HG03442 (cell line): Measurements from ENCODE around the gene TSLP.

ENCODE experiments used
- ATAC-seq: cut with Tn5 transposase; IDR thresholded peaks from one replicate; pipeline ENCODE4 v1.9.1; 2021; ENCODE audit warnings: mild to moderate bottlenecking, moderate library complexity; ENCODE audit not compliant: unreplicated experiment

Gene TSLP

DNA sequence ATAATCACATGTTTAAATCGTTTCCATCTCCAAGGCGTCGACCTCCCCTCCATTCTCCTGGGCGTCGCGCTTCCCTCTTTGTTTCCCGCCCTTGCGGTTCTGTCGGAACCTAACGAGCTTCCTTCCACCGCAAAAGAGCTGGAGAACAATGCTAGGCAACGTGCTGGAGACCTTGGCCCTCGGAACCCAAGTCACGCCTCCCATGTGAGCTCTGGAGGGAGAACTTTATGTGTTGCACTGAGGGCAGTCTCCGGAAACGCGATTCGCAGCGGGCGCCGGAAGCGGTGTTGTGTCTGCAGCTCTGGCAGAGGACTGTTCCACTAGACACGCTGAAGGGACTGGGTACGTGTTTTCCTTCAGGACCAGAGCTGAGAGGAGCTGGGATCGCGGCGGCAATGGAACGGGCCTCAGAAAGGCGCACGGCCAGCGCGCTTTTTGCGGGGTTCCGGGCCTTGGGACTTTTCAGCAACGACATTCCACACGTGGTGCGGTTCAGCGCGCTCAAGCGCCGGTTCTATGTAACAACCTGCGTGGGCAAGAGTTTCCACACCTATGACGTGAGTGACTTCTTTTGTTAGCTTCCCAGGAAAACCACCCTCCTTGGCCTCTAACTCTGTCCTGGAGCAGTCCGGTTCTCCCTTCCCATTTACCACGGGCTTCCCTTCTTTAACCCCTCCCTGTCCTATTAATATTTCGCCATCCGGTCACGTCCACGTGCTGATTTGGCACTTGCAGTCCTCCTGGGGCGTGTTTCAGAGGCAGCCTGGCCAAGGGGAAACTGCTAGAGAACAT lies 20.7 kb downstream of the TSLP start, which contains the start of gene WDR36:
Gene WDR36 (plus strand): TSS at position 287 of the 792 bp plus-strand sequence. CDS start 109 bp downstream, at position 396.
- ATAC-seq, result peak; percentile 91

DNA sequence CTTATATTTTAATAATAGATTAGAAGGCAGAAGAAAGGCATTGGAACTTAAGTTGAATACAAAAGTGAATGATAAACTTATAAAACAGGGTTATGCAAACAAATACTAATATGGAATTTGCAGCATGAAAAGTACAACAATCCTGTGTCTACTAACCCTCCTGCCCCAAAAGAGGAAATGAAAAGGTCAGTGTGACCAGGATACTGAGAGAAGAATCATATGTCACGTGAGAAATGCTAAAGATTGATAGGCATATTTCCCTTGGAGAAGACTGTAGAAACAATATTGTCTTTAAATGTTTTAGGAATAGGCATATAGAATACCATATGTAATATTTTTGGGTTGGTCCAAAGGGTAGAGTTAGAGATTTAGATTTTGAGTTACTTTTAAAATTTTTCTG lies 24.5 kb downstream of the TSLP start:
- ATAC-seq, result no peak

GRCh38 chr5:111099058-111099778 lies 27.7 kb downstream of the TSLP start:
- ATAC-seq, result no peak

GRCh38 chr5:111106320-111106948 lies 34.9 kb downstream of the TSLP start:
- no peak for ATAC-seq

GRCh38 chr5:111107371-111107770 lies 35.9 kb downstream of the TSLP start:
- no peak for ATAC-seq

DNA sequence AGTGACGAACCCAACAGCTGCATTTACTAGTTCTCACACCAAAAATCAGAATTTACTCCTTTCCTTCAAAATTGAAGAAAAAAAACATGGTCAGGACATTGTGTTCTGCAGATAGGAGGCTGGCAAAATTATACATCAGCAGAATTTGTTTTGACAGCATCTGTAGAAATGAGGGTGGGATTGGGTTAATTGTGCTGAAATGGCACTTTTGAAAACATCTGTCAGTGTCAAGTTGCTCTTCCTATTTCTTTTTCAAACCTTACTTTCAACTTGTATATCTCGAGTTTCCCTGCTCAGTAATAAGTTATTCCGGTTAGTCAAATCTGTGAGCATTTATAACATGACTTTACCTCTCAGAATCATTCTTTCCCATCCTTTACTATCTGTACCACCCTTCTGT lies 40.4 kb downstream of the TSLP start:
- no peak for ATAC-seq

DNA sequence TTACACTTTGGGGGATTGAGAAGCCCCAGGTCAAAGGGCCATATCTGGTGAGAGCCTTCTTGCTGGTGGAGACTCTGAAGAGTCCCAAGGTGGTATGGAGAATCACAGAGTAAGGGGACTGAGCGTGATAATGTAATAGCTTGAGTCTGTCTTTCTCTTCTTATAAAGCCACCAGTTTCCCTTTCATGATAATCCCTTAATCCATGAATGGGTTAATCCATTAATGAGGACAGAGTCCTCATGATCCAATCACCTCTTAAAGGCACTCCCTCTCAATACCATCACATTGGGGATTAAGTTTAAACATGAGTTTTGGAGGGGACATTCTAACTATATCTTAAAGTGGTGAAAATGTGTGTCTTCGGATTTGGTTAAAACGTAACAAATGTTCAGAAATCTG lies 42.2 kb downstream of the TSLP start:
- ATAC-seq, result no peak

- no peak for ATAC-seq
Observed at GRCh38 chr5:111115229-111115628, 43.7 kb downstream of the TSLP start.

DNA sequence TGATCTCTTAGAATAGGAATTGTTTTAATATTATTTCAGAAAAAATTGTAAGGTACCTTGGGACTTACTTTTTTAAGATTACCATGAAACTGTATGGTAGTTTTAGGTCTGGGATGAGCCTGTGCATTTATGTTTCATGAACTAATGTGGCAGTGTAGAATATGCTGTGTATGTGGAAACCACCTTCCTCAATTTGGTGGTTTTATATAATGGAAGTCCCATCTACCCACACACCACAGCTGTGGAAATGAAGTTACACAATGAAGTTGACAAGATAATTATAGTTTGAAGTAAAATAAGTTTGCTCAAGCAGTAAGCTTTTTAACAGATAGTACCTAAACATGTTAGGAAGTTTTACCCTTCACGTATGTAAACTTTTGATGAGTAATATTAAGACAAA lies 45.0 kb downstream of the TSLP start:
- ATAC-seq, result no peak

DNA sequence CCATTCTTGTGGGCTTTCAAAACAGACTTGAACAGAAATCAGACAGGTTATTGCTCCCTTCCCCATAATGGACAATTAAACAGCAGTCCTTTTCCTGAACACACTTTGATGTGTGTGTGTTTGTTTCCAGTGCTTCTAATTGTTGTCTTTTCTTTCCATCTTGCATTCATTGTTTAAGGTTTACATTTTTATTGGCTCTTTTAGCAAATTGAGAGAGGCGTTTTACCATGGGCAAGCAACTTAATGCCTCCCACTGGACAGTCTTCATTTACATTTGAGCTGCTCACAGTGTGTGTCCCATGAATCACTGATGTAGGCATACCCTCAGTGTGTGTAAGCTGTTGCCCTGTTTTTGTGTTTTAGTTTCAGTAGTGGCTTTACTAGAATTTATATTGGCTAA lies 45.6 kb downstream of the TSLP start:
- no peak for ATAC-seq

DNA sequence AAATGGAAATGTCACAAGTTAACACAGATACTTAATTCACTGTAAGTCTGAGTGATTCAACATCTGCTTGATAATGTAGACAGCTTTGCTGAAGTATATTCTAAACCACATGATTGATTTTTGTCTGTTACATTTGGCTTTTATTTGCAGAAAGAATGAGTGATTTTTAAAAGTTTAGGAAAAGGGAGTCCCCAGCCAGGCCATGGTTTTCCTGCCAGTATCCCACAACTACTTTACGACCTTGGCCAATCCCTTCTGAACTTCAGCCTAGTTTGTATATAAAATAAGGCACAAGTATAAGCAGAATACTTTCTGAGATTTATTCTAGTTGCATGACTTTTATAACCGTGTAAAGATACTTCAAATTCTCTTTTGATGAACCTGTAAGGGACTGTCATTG lies 47.7 kb downstream of the TSLP start:
- ATAC-seq, result no peak

GRCh38 chr5:111119856-111120255 lies 48.3 kb downstream of the TSLP start:
- ATAC-seq, result peak; percentile 37

DNA sequence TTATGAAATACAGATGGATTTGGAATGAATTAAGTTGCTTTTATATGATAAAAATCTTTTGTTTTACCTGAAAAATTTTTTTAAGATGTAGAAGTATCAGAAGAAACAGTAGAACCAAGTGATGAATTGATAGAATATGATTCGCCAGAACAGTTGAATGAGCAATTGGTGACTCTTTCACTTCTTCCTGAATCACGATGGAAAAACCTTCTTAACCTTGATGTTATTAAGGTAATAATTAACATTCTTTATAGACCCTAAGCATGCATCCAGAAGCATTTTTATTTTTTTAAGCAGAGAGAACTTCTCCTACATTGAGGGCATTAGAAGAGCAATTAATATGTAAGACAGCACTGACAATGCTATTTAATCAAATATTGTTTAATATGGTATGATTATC lies 49.4 kb downstream of the TSLP start:
- ATAC-seq, result no peak

- ATAC-seq, result no peak
Observed at GRCh38 chr5:111121926-111122325, 50.4 kb downstream of the TSLP start.

DNA sequence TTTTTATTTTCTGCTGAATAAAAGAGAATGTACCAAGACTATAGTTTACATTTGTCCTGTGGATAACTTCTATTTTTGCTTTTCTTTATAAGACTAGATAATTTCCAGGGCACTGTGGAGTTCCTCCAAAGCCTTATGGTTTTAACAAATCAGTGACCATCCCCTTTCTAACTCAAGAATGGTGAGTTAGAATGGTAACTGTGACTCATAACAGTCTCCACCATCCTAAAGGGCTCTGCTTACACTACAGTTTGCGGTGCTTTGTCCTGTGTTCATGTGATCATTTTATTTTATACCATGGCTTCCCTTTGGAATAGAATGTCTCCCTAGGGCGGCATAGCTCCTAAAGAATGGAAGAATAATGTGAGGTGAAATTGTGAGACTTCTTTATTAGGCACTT lies 50.9 kb downstream of the TSLP start:
- no peak for ATAC-seq

- ATAC-seq, result no peak
Observed at GRCh38 chr5:111124793-111125192, 53.3 kb downstream of the TSLP start.

DNA sequence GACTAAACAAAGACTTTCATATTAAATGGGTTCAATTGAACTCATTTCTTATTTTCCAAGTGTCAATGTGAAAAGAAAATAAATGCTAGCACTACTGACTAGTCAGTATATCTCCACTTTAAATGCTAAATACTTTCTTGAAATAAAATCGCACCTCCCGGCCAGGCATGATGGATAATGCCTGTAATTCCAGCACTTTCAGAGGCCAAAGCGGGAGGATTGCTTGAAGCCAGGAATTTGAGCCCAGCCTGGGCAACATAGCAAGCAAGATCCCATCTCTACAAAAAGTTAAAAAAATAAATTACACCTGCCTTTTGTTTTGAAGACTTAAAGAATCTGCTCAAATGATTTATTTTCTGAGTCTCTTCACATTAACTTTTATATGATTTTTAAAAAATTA lies 55.4 kb downstream of the TSLP start:
- ATAC-seq, result no peak
